ENCODE measurements around the gene FFAR1. TPM values are rescaled to one million over a fixed set of nuclear protein-coding genes. Genes with fewer than 3 reads are reported as not detected.

FFAR1 gene
- total and polyA plus RNA-seq, 2 experiments from 2014 or later = not detected

GRCh38 chr19:35395382-35396199 is 47.9 kb downstream of the FFAR1 start:
- no peaks in the 10 kb centered on the region for H3K9me3 ChIP-seq (ENCODE audit: low read depth)
- H4K20me1 ChIP-seq (ENCODE audit: insufficient read depth) = no peaks in the 10 kb centered on the region
- H3K4me2 ChIP-seq (ENCODE audit: unreplicated experiment) = no peak overlapping the region
- H3K27me3 ChIP-seq (replicated peaks; ENCODE audit: insufficient read depth) = peaks cover 13% of the 10 kb centered on the region
- no peaks in the 10 kb centered on the region for H3F3A ChIP-seq (ENCODE audit: insufficient read depth)
- 22 to 23% methylated on average over 19 of the region's 19 CpGs for WGBS, 2 experiments (ENCODE audit: low coverage in 1 of 2, low lambda C conversion rate in 2 of 2, missing lambda C conversion rate in 2 of 2)
- peak; percentile 12 for DNase-seq
- H3K36me3 ChIP-seq (ENCODE audit: low read depth) = no peaks in the 10 kb centered on the region
- no peak overlapping the region for H2AFZ ChIP-seq
- no peaks in the 10 kb centered on the region for H3K9me2 ChIP-seq (ENCODE audit: insufficient read depth)
- no peaks in the 10 kb centered on the region for H3K79me2 ChIP-seq (ENCODE audit: insufficient read depth)
- H3K27ac ChIP-seq = no peak overlapping the region
- no peak overlapping the region for H3K4me3 ChIP-seq
- no peaks in the 10 kb centered on the region for H3K4me1 ChIP-seq (ENCODE audit: insufficient read depth)
- TF ChIP-seq EZH2 (IDR thresholded peaks at IDR 0.05; ENCODE audit: insufficient read depth, poor library complexity, severe bottlenecking) = no peak
- TF ChIP-seq EZH2phosphoT487 (IDR thresholded peaks at IDR 0.05; ENCODE audit: insufficient read depth, low read depth) = no peak
- no peak overlapping the region for H3K9ac ChIP-seq
- in situ Hi-C loops (cut with MboI) = no loop called here

DNA sequence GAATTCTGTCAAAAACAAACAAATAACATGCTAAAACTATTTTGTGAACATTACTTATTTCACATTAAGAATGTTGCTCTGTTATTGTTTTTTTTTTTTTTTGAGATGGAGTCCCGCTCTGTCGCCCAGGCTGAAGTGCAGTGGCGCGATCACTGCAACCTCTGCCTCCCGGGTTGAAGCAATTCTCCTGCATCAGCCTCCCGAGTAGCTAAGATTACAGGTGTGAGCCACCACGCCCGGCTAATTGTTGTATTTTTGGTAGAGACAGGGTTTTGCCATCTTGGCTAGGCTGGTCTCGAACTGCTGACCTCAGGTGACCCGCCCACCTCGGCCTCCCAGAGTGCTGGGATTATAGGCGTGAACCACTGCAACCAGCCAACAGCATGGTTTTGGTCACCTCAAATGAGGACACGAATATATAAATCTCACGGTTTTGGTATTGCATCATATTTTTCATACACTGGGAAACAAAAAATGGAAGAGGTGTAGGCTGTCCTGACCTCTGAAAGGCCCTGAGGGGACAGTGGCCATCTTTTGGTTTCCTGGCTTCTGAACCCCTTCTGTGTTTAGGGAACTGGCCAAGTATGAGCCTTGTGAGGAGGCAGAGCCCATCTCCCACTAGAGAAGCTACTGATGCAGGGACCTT is 48.7 kb downstream of the FFAR1 start:
- no peak for TF ChIP-seq EZH2 (IDR thresholded peaks at IDR 0.05; ENCODE audit: insufficient read depth, poor library complexity, severe bottlenecking)
- no peaks in the 10 kb centered on the region for H3K4me1 ChIP-seq (ENCODE audit: insufficient read depth)

DNA sequence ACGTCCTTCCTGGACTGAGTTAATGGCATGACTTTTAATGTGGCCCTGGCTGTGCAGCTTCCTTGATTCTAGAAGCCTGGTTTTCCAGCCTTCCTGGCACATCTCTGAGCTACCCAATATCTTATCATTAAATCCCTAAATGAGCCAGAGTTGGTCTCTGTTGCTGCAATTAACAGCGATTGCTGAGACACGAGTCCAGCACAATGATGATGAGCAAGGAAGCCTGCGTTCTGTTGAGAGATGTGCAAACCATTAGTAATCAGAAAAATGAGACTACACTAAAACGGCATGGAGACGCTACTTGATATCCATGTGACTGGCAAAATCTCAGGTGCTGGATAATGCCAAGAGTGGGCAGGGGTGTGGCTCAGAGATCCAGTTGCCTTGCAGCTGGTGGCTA is 49.4 kb downstream of the FFAR1 start:
- WGBS, 2 experiments (ENCODE audit: low coverage in 1 of 2, low lambda C conversion rate in 2 of 2, missing lambda C conversion rate in 2 of 2) = 54 to 55% methylated on average over 6 of the region's 6 CpGs
- in situ Hi-C loops (cut with MboI) = no loop called here

More for the DNA sequence above, 48.7 kb downstream of the FFAR1 start:
- no peak overlapping the region for H3K27ac ChIP-seq
- WGBS, 2 experiments (ENCODE audit: low coverage in 1 of 2, low lambda C conversion rate in 2 of 2, missing lambda C conversion rate in 2 of 2) = 74 to 80% methylated on average over 14 of the region's 14 CpGs
- no peak for DNase-seq
- no peaks in the 10 kb centered on the region for H3F3A ChIP-seq (ENCODE audit: insufficient read depth)
- H3K9me2 ChIP-seq (ENCODE audit: insufficient read depth) = no peaks in the 10 kb centered on the region
- H3K4me2 ChIP-seq (ENCODE audit: unreplicated experiment) = no peak overlapping the region
- H3K4me3 ChIP-seq = no peak overlapping the region
- in situ Hi-C loops (cut with MboI) = no loop called here
- H3K79me2 ChIP-seq (ENCODE audit: insufficient read depth) = no peaks in the 10 kb centered on the region
- no peak overlapping the region for H2AFZ ChIP-seq
- no peak overlapping the region for H3K9ac ChIP-seq
- no peaks in the 10 kb centered on the region for H4K20me1 ChIP-seq (ENCODE audit: insufficient read depth)
- H3K27me3 ChIP-seq (replicated peaks; ENCODE audit: insufficient read depth) = peaks cover 15% of the 10 kb centered on the region
- no peaks in the 10 kb centered on the region for H3K9me3 ChIP-seq (ENCODE audit: low read depth)
- no peaks in the 10 kb centered on the region for H3K36me3 ChIP-seq (ENCODE audit: low read depth)

More for the DNA sequence above, 49.4 kb downstream of the FFAR1 start:
- H2AFZ ChIP-seq = no peak overlapping the region
- no peak overlapping the region for H3K27ac ChIP-seq
- H3K9me3 ChIP-seq (ENCODE audit: low read depth) = no peaks in the 10 kb centered on the region
- H3K4me3 ChIP-seq = no peak overlapping the region
- H3K4me1 ChIP-seq (ENCODE audit: insufficient read depth) = no peaks in the 10 kb centered on the region
- no peaks in the 10 kb centered on the region for H3K36me3 ChIP-seq (ENCODE audit: low read depth)
- TF ChIP-seq EZH2 (IDR thresholded peaks at IDR 0.05; ENCODE audit: insufficient read depth, poor library complexity, severe bottlenecking) (no peak), EZH2phosphoT487 (IDR thresholded peaks at IDR 0.05; ENCODE audit: insufficient read depth, low read depth) (no peak)
- H3F3A ChIP-seq (ENCODE audit: insufficient read depth) = no peaks in the 10 kb centered on the region
- no peak overlapping the region for H3K9ac ChIP-seq
- H3K4me2 ChIP-seq (ENCODE audit: unreplicated experiment) = no peak overlapping the region
- no peaks in the 10 kb centered on the region for H3K79me2 ChIP-seq (ENCODE audit: insufficient read depth)
- H4K20me1 ChIP-seq (ENCODE audit: insufficient read depth) = no peaks in the 10 kb centered on the region
- H3K9me2 ChIP-seq (ENCODE audit: insufficient read depth) = no peaks in the 10 kb centered on the region
- H3K27me3 ChIP-seq (replicated peaks; ENCODE audit: insufficient read depth) = peaks cover 13% of the 10 kb centered on the region
- no peak for DNase-seq

Small RNAs within 50 kb of the gene (microRNA-seq; reads per million reads assigned to microRNA genes)
- gene MIR5196 (ENCODE audit: borderline number of aligned reads) = not detected

Other genes with a start within 250 kb of the FFAR1 start
- gene FXYD3, start 232.1 kb upstream of the FFAR1 start, total RNA-seq (2014; rRNA removed; shearing (Covaris generic)) = not detected in 2 replicates
- not detected in 2 replicates for gene FXYD3, start 232.1 kb upstream of the FFAR1 start, polyA plus RNA-seq (2016; fragmentation: Nextera tagmentation; extraction: Ambion mirVana)
- 0.86 TPM in 1 of 2 replicates, not detected in the other for gene LGI4, start 212.8 kb upstream of the FFAR1 start, total RNA-seq (2014; rRNA removed; shearing (Covaris generic))
- 0.06 and 0.49 TPM in 2 replicates for gene LGI4, start 212.8 kb upstream of the FFAR1 start, polyA plus RNA-seq (2016; fragmentation: Nextera tagmentation; extraction: Ambion mirVana)
- 0.43 TPM in 1 of 2 replicates, not detected in the other for gene FXYD1, start 209.1 kb upstream of the FFAR1 start, total RNA-seq (2014; rRNA removed; shearing (Covaris generic))
- gene FXYD1, start 209.1 kb upstream of the FFAR1 start, polyA plus RNA-seq (2016; fragmentation: Nextera tagmentation; extraction: Ambion mirVana) = 1.2 and 1.9 TPM in 2 replicates
- not detected in 2 replicates for gene FXYD7, start 204.6 kb upstream of the FFAR1 start, total RNA-seq (2014; rRNA removed; shearing (Covaris generic))
- gene FXYD7, start 204.6 kb upstream of the FFAR1 start, polyA plus RNA-seq (2016; fragmentation: Nextera tagmentation; extraction: Ambion mirVana) = not detected in 2 replicates
- 209 and 233 TPM in 2 replicates for gene FXYD5, start 193.2 kb upstream of the FFAR1 start, total RNA-seq (2014; rRNA removed; shearing (Covaris generic))
- 496 and 515 TPM in 2 replicates for gene FXYD5, start 193.2 kb upstream of the FFAR1 start, polyA plus RNA-seq (2016; fragmentation: Nextera tagmentation; extraction: Ambion mirVana)
- not detected in 2 replicates for gene FAM187B, start 119.2 kb upstream of the FFAR1 start, total RNA-seq (2014; rRNA removed; shearing (Covaris generic))
- not detected in 2 replicates for gene FAM187B, start 119.2 kb upstream of the FFAR1 start, polyA plus RNA-seq (2016; fragmentation: Nextera tagmentation; extraction: Ambion mirVana)
- gene LSR, start 98.9 kb upstream of the FFAR1 start, total RNA-seq (2014; rRNA removed; shearing (Covaris generic)) = not detected in 2 replicates
- 2.7 and 3.1 TPM in 2 replicates for gene LSR, start 98.9 kb upstream of the FFAR1 start, polyA plus RNA-seq (2016; fragmentation: Nextera tagmentation; extraction: Ambion mirVana)
- gene USF2, start 78.9 kb upstream of the FFAR1 start, total RNA-seq (2014; rRNA removed; shearing (Covaris generic)) = 55.8 and 64.6 TPM in 2 replicates
- gene USF2, start 78.9 kb upstream of the FFAR1 start, polyA plus RNA-seq (2016; fragmentation: Nextera tagmentation; extraction: Ambion mirVana) = 10.4 and 10.9 TPM in 2 replicates
- not detected in 2 replicates for gene HAMP, start 65.4 kb upstream of the FFAR1 start, total RNA-seq (2014; rRNA removed; shearing (Covaris generic))
- gene HAMP, start 65.4 kb upstream of the FFAR1 start, polyA plus RNA-seq (2016; fragmentation: Nextera tagmentation; extraction: Ambion mirVana) = not detected in 2 replicates
- gene MAG, start 55.7 kb upstream of the FFAR1 start, total RNA-seq (2014; rRNA removed; shearing (Covaris generic)) = not detected in 2 replicates
- not detected in 2 replicates for gene MAG, start 55.7 kb upstream of the FFAR1 start, polyA plus RNA-seq (2016; fragmentation: Nextera tagmentation; extraction: Ambion mirVana)
- not detected in 2 replicates for gene CD22, start 18.7 kb upstream of the FFAR1 start, total RNA-seq (2014; rRNA removed; shearing (Covaris generic))
- gene CD22, start 18.7 kb upstream of the FFAR1 start, polyA plus RNA-seq (2016; fragmentation: Nextera tagmentation; extraction: Ambion mirVana) = 0.16 and 0.28 TPM in 2 replicates
- gene FFAR3, start 10.6 kb downstream of the FFAR1 start, total RNA-seq (2014; rRNA removed; shearing (Covaris generic)) = not detected in 2 replicates
- not detected in 2 replicates for gene FFAR3, start 10.6 kb downstream of the FFAR1 start, polyA plus RNA-seq (2016; fragmentation: Nextera tagmentation; extraction: Ambion mirVana)
- gene GPR42, start 23.2 kb downstream of the FFAR1 start, total RNA-seq (2014; rRNA removed; shearing (Covaris generic)) = not detected in 2 replicates
- not detected in 2 replicates for gene GPR42, start 23.2 kb downstream of the FFAR1 start, polyA plus RNA-seq (2016; fragmentation: Nextera tagmentation; extraction: Ambion mirVana)
- gene FFAR2, start 100.4 kb downstream of the FFAR1 start, total RNA-seq (2014; rRNA removed; shearing (Covaris generic)) = not detected in 2 replicates
- not detected in 2 replicates for gene FFAR2, start 100.4 kb downstream of the FFAR1 start, polyA plus RNA-seq (2016; fragmentation: Nextera tagmentation; extraction: Ambion mirVana)
- not detected in 2 replicates for gene KRTDAP, start 142.6 kb downstream of the FFAR1 start, total RNA-seq (2014; rRNA removed; shearing (Covaris generic))
- not detected in 2 replicates for gene KRTDAP, start 142.6 kb downstream of the FFAR1 start, polyA plus RNA-seq (2016; fragmentation: Nextera tagmentation; extraction: Ambion mirVana)
- 20.0 and 25.4 TPM in 2 replicates for gene DMKN, start 165.7 kb downstream of the FFAR1 start, total RNA-seq (2014; rRNA removed; shearing (Covaris generic))
- 30.9 and 34.5 TPM in 2 replicates for gene DMKN, start 165.7 kb downstream of the FFAR1 start, polyA plus RNA-seq (2016; fragmentation: Nextera tagmentation; extraction: Ambion mirVana)
- gene SBSN, start 180.4 kb downstream of the FFAR1 start, total RNA-seq (2014; rRNA removed; shearing (Covaris generic)) = 3.2 and 4.3 TPM in 2 replicates
- gene SBSN, start 180.4 kb downstream of the FFAR1 start, polyA plus RNA-seq (2016; fragmentation: Nextera tagmentation; extraction: Ambion mirVana) = 7.9 and 8.8 TPM in 2 replicates
- not detected in 2 replicates for gene GAPDHS, start 185.6 kb downstream of the FFAR1 start, total RNA-seq (2014; rRNA removed; shearing (Covaris generic))
- gene GAPDHS, start 185.6 kb downstream of the FFAR1 start, polyA plus RNA-seq (2016; fragmentation: Nextera tagmentation; extraction: Ambion mirVana) = not detected in 2 replicates
- gene TMEM147, start 197.7 kb downstream of the FFAR1 start, total RNA-seq (2014; rRNA removed; shearing (Covaris generic)) = 108 and 129 TPM in 2 replicates
- 203 and 214 TPM in 2 replicates for gene TMEM147, start 197.7 kb downstream of the FFAR1 start, polyA plus RNA-seq (2016; fragmentation: Nextera tagmentation; extraction: Ambion mirVana)
- not detected in 2 replicates for gene ATP4A, start 215.8 kb downstream of the FFAR1 start, total RNA-seq (2014; rRNA removed; shearing (Covaris generic))
- not detected in 2 replicates for gene ATP4A, start 215.8 kb downstream of the FFAR1 start, polyA plus RNA-seq (2016; fragmentation: Nextera tagmentation; extraction: Ambion mirVana)
- not detected in 2 replicates for gene PMIS2, start 238.3 kb downstream of the FFAR1 start, total RNA-seq (2014; rRNA removed; shearing (Covaris generic))
- gene PMIS2, start 238.3 kb downstream of the FFAR1 start, polyA plus RNA-seq (2016; fragmentation: Nextera tagmentation; extraction: Ambion mirVana) = not detected in 2 replicates

Data from GM23248 (cell line).